ENCODE data around the gene CEACAM16. TPM values are rescaled to one million over a fixed set of nuclear protein-coding genes. Genes with fewer than 3 reads are reported as not detected.
"Not testable (repeated sequence)": the region's sequence is repeated elsewhere in the genome, so short reads cannot be mapped to it uniquely, and the experiment has no call there.

CEACAM16 gene
- total RNA-seq, 8 experiments from 2014 or later = 0.19 TPM; not detected in 7

GRCh38 chr19:44714597-44715169, 15.7 kb downstream of the CEACAM16 start:
- H3K4me3 ChIP-seq = no peak overlapping the region
- ATAC-seq (replicated peaks in 6 of 8) = no peak
- peaks cover 0 to 11% of the 10 kb centered on the region in 2 donors for H3K4me1 ChIP-seq (replicated peaks in 1 of 2)
- 0 to 50% (median 0%) methylated on average over 1 to 2 of the region's 2 CpGs; no CpG with 5 or more reads in 2 of the 10 experiments for WGBS, 10 experiments
- no peak overlapping the region for H3K27ac ChIP-seq
- in situ Hi-C loops (cut with MboI; ENCODE audit: low pct_unique_long_range_greater_than_20kb in 2 of 9, low sequenced_read_pairs in 9 of 9, unreplicated experiment in 9 of 9) = no loop called here

- Histone ChIP-seq H3K4me1 (replicated peaks in 1 of 2) (peaks cover 0 to 11% of the 10 kb centered on the region in 2 donors), H3K27ac (no peak overlapping the region), H3K4me3 (no peak overlapping the region)
- in situ Hi-C loops (cut with MboI; ENCODE audit: low pct_unique_long_range_greater_than_20kb in 2 of 9, low sequenced_read_pairs in 9 of 9, unreplicated experiment in 9 of 9) = no loop called here
- ATAC-seq (replicated peaks in 6 of 8) = no peak
- 94 to 100% (median 100%) methylated on average over 1 to 6 of the region's 6 CpGs; no CpG with 5 or more reads in 2 of the 10 experiments for WGBS, 10 experiments
These were observed 18.7 kb downstream of the CEACAM16 start for GRCh38 chr19:44717603-44718002.

- no peak overlapping the region for H3K4me3 ChIP-seq
- in situ Hi-C loops (cut with MboI; ENCODE audit: low pct_unique_long_range_greater_than_20kb in 2 of 9, low sequenced_read_pairs in 9 of 9, unreplicated experiment in 9 of 9) = no loop called here
- H3K4me1 ChIP-seq (replicated peaks in 1 of 2) = peaks cover 0 to 11% of the 10 kb centered on the region in 2 donors
- no peak overlapping the region for H3K27ac ChIP-seq
- peak in 7 of 8 experiments; percentile 39 to 73 (median 49) for ATAC-seq (replicated peaks in 6 of 8)
- WGBS, 10 experiments = 33 to 51% (median 47%) methylated on average over 1 to 9 of the region's 11 CpGs; no CpG with 5 or more reads in 6 of the 10 experiments
These were observed 19.7 kb downstream of the CEACAM16 start for GRCh38 chr19:44718441-44719261.

GRCh38 chr19:44719262-44719701, 20.3 kb downstream of the CEACAM16 start:
- Histone ChIP-seq H3K4me3 (no peak overlapping the region), H3K27ac (no peak overlapping the region), H3K4me1 (replicated peaks in 1 of 2) (peaks cover 0 to 11% of the 10 kb centered on the region in 2 donors)
- ATAC-seq (replicated peaks in 6 of 8) = no peak
- 62 to 100% (median 89%) methylated on average over 1 to 6 of the region's 8 CpGs; no CpG with 5 or more reads in 4 of the 10 experiments for WGBS, 10 experiments
- in situ Hi-C loops (cut with MboI; ENCODE audit: low pct_unique_long_range_greater_than_20kb in 2 of 9, low sequenced_read_pairs in 9 of 9, unreplicated experiment in 9 of 9) = no loop called here

DNA sequence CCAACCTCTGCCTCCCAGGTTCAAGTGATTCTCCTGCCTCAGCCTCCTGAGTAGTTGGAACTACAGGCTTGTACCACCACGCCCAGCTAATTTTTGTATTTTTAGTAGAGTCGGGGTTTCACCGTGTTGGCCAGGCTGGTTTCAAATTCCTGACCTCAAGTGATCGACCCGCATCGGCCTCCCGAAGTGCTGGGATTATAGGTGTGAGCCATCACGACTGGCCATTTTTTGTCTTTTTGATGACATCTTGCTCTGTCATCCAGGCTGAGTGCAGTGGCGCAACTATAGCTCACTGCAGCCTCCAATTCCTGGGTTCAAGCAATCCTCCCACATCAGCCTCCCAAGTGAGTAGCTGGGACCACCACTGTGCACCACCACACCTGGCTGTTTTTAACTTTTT, 21.4 kb downstream of the CEACAM16 start:
- not testable (repeated sequence) for ATAC-seq (replicated peaks in 6 of 8); H3K27ac ChIP-seq; H3K4me3 ChIP-seq
- in situ Hi-C loops (cut with MboI; ENCODE audit: low pct_unique_long_range_greater_than_20kb in 2 of 9, low sequenced_read_pairs in 9 of 9, unreplicated experiment in 9 of 9) = loop anchor here in 1 of 9 experiments (5.0 kb wide), 1 partner anchor 42 kb away; no protein-coding TSS in a partner anchor
- 60 to 100% (median 92%) methylated on average over 1 to 9 of the region's 9 CpGs; no CpG with 5 or more reads in 4 of the 10 experiments for WGBS, 10 experiments
- H3K4me1 ChIP-seq (replicated peaks in 1 of 2) = peaks cover 0 to 11% of the 10 kb centered on the region in 2 donors

DNA sequence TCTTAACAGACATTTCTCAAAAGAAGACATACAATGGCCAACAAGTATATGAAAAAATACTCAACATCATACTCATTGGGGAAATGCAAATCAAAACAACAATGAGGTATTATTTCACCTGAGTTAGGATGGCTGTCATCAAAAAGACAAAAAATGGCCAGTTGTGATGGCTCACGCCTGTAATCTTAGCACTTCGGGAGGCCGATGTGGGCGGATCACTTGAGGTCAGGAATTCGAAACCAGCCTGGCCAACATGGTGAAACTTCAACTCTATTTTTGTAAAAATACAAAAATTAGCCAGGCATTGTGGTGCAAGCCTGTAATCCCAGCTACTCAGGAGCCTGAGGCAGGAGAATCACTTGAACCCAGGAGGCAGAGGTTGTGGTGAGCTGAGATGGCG, 22.0 kb downstream of the CEACAM16 start:
- no peak overlapping the region for H3K27ac ChIP-seq
- in situ Hi-C loops (cut with MboI; ENCODE audit: low pct_unique_long_range_greater_than_20kb in 2 of 9, low sequenced_read_pairs in 9 of 9, unreplicated experiment in 9 of 9) = loop anchor here in 1 of 9 experiments (5.0 kb wide), 1 partner anchor 41 kb away; no protein-coding TSS in a partner anchor
- no peak for ATAC-seq (replicated peaks in 6 of 8)
- peaks cover 0 to 11% of the 10 kb centered on the region in 2 donors for H3K4me1 ChIP-seq (replicated peaks in 1 of 2)
- 61 to 91% (median 85%) methylated on average over 2 to 6 of the region's 6 CpGs; no CpG with 5 or more reads in 2 of the 10 experiments for WGBS, 10 experiments
- H3K4me3 ChIP-seq = no peak overlapping the region

GRCh38 chr19:44721369-44721768, 22.4 kb downstream of the CEACAM16 start:
- in situ Hi-C loops (cut with MboI; ENCODE audit: low pct_unique_long_range_greater_than_20kb in 2 of 9, low sequenced_read_pairs in 9 of 9, unreplicated experiment in 9 of 9) = loop anchor here in 1 of 9 experiments (5.0 kb wide), 1 partner anchor 41 kb away; no protein-coding TSS in a partner anchor
- not testable (repeated sequence) for H3K27ac ChIP-seq; H3K4me3 ChIP-seq; ATAC-seq (replicated peaks in 6 of 8)
- peaks cover 0 to 11% of the 10 kb centered on the region in 2 donors for H3K4me1 ChIP-seq (replicated peaks in 1 of 2)
- 58 to 100% (median 100%) methylated on average over 1 to 5 of the region's 5 CpGs; no CpG with 5 or more reads in 3 of the 10 experiments for WGBS, 10 experiments

DNA sequence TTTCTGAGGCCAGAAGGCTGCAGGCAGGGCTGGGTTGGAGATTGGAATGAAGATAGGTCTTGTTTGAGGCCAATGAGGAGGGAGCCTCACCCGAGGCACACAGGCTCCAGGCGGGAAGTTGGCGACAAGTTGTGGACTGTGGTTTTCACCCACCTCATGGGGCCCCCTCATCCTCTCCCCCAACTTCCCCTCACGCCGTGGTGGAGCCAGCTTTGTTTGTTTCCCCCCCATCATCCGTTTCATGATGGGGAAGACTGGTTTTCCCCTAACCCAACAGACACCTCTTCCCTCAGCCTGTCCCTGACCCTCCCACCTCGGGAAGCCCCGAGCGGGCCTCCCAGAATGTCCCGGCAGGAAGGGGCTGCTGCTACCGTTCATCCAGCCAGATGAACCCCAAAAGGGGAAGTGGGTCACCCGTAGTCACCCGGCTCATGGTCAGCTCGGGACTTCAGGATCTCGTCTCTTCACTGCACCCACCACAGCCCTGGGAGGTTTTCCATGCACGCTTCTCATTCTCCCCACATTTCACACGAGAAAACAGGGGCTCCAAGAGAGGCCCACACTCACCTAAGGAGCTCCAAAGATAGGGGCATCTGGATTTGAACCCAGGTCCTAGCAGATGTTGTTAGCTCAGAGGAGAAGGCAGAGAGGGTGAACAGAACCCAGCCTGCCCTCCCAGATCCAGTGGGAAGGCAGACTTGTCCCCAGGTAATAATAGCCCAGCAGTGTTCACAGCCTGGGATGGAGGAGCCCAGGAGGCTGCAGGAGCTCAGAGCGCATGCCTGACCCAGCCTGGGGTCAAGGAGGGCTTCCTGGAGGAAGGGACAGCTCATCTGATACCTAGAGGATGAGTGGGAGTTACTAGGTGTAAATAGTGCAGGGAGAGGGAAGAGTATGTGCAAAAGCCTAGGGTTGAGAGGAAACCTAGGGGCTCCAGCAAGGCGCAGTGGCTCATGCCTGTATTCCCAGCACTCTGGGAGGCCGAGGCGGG, 23.5 kb downstream of the CEACAM16 start:
- no peak for ATAC-seq (replicated peaks in 6 of 8)
- H3K27ac ChIP-seq = no peak overlapping the region
- peaks cover 0 to 11% of the 10 kb centered on the region in 2 donors for H3K4me1 ChIP-seq (replicated peaks in 1 of 2)
- in situ Hi-C loops (cut with MboI; ENCODE audit: low pct_unique_long_range_greater_than_20kb in 2 of 9, low sequenced_read_pairs in 9 of 9, unreplicated experiment in 9 of 9) = loop anchor here in 1 of 9 experiments (5.0 kb wide), 1 partner anchor 40 kb away; no protein-coding TSS in a partner anchor
- no peak overlapping the region for H3K4me3 ChIP-seq
- WGBS, 10 experiments = 50 to 91% (median 74%) methylated on average over 1 to 4 of the region's 21 CpGs; no CpG with 5 or more reads in 3 of the 10 experiments

- in situ Hi-C loops (cut with MboI; ENCODE audit: low pct_unique_long_range_greater_than_20kb in 2 of 9, low sequenced_read_pairs in 9 of 9, unreplicated experiment in 9 of 9) = loop anchor here in 1 of 9 experiments (5.0 kb wide), 1 partner anchor 39 kb away; no protein-coding TSS in a partner anchor
- Histone ChIP-seq H3K27ac (no peak overlapping the region), H3K4me3 (no peak overlapping the region), H3K4me1 (replicated peaks in 1 of 2) (peaks cover 0 to 6% of the 10 kb centered on the region in 2 donors)
- peak in 7 of 8 experiments; percentile 21 to 50 (median 37) for ATAC-seq (replicated peaks in 6 of 8)
- WGBS, 10 experiments = 25 to 80% (median 59%) methylated on average over 2 to 7 of the region's 10 CpGs; no CpG with 5 or more reads in 2 of the 10 experiments
These were observed 24.5 kb downstream of the CEACAM16 start for GRCh38 chr19:44723299-44723951.

DNA sequence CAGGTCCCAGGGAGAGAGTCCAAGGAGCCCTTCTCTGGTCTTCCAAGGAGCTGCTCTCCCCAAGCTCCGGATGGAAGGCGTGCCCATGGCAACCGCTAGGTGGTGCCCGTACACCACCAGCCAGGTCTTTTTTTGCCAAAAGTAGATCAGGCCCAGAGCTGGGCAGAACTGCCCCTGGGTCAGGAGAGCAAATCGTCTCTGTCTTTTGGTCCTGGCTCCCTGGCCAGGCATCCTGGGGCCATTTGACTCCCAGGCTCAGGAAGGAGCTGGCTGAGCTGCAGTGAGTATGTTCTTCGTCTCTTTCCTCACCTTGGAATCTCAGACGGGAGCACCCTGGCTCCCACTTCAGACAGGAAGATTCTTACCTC, 25.0 kb downstream of the CEACAM16 start:
- H3K4me3 ChIP-seq = no peak overlapping the region
- in situ Hi-C loops (cut with MboI; ENCODE audit: low pct_unique_long_range_greater_than_20kb in 2 of 9, low sequenced_read_pairs in 9 of 9, unreplicated experiment in 9 of 9) = loop anchor here in 1 of 9 experiments (5.0 kb wide), 1 partner anchor 38 kb away; no protein-coding TSS in a partner anchor
- peak; percentile 84 to 99 (median 95) for ATAC-seq (replicated peaks in 6 of 8)
- no peak overlapping the region for H3K27ac ChIP-seq
- 0 to 53% (median 46%) methylated on average over 1 to 4 of the region's 7 CpGs; no CpG with 5 or more reads in 5 of the 10 experiments for WGBS, 10 experiments
- peaks cover 0 to 1% of the 10 kb centered on the region in 2 donors for H3K4me1 ChIP-seq (replicated peaks in 1 of 2)

DNA sequence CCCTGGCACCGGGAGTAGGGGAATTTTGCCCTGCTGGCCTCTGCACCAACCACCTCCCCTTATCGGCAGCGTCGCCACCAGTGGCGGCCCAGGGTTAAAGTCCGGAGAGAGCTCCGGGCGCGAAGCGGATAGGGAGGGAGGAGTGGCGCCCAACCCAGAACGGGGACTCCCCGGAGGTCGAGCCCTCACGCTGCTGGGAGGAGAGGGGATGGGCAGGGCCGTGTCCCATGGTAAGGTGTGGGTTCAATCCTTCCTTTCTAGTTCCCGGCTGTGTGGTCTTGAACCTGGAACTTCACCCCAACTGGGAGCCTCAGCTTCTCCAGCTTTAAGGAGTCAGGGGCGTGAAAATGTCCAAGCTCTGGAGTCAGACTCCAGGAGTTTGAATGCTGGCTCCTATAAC, 26.3 kb downstream of the CEACAM16 start:
- H3K27ac ChIP-seq = no peak overlapping the region
- ATAC-seq (replicated peaks in 6 of 8) = peak in 2 of 8 experiments; percentile 45 to 54
- H3K4me1 ChIP-seq (replicated peaks in 1 of 2) = no peaks in the 10 kb centered on the region
- in situ Hi-C loops (cut with MboI; ENCODE audit: low pct_unique_long_range_greater_than_20kb in 2 of 9, low sequenced_read_pairs in 9 of 9, unreplicated experiment in 9 of 9) = no loop called here
- 46 to 100% (median 59%) methylated on average over 1 to 7 of the region's 18 CpGs; no CpG with 5 or more reads in 7 of the 10 experiments for WGBS, 10 experiments
- H3K4me3 ChIP-seq = no peak overlapping the region
